Activated CD4-positive, CD25-positive, alpha-beta regulatory T cell treated with anti-CD3 and anti-CD28 coated beads, Interleukin-2, amount 50 U/mL, for 16 hours (primary cell): ENCODE results near the gene NRIP3.

Source experiments
- DNase-seq: peaks from one replicate; pipeline ENCODE4 v3.0.0-alpha.2; 2020; ENCODE audit warnings: low read depth, low spot score

NRIP3 gene

DNA sequence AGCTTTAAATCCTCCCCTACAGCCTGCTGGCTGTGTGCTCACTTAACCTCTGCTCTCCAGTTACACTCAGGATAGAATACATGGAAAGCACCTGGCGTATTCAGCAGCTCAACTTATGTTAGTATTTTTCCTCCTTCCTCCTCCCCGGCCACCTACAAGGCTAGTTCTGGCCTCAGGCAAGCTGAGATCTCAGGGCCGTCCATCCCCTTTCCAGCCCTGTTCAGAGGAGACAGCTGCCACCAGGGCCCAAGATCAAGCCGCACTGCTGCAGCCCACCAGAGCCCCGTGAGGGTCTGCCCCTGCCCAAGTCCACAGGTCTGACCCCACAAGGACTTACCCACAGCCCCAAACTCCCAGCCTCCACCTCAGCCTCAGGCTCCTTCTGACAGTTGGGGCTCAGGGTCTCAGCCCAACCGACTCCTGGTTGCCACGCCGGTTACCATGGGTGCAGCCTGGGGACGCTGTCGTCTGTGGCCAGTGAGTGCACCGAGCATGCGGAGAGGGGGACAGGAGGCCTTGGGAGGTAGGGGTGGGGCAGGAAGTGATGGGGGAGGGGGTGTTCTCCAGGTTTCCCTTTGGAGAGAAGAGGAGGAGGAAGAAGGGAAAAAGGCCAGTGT is 71.1 kb downstream of the NRIP3 start, which contains the start of gene C11orf16:
Gene C11orf16, minus strand, starts transcription at position 384 of the 617 bp plus-strand sequence. CDS start 639 bp downstream, outside the sequence.
- DNase-seq: no peak
